ENCODE data around the gene KLKB1.

GRCh38 chr4:186283311-186283710 is 56.0 kb downstream of the KLKB1 start:
- TF ChIP-seq CTCF (conservative IDR thresholded peaks at IDR 0.05) (no peak), ZFX (IDR thresholded peaks at IDR 0.05) (no peak)

Data from C4-2B (cell line).